Esophagus muscularis mucosa (tissue), 4 donors: ENCODE results near the gene USP35. TPM values are rescaled to one million over a fixed set of nuclear protein-coding genes. Genes with fewer than 3 reads are reported as not detected.

Source experiments
- DNase-seq: peaks from one replicate; pipeline ENCODE4 v3.0.0-alpha.2; 2017; ENCODE audit errors: extremely low spot score
- H3K27ac ChIP-seq, 4 donors: fragments of 200-600 bp; sonication (generic); replicated peaks in 1 of 4; 1 replicate in 3 of 4; 2 replicates in 1 of 4; pipeline ENCODE4 v1.5.1; 2016 to 2019; ENCODE audit warnings: mild to moderate bottlenecking in 1 of 4
- H3K27me3 ChIP-seq, 4 donors: fragments of 200-600 bp; sonication (generic); one replicate each; pipeline versions ENCODE4 v1.5.1 to v1.6.0; 2016 to 2019
- H3K36me3 ChIP-seq, 4 donors: fragments of 200-600 bp; sonication (generic); one replicate each; pipeline ENCODE4 v1.5.1; 2016 to 2019
- H3K4me1 ChIP-seq, 4 donors: fragments of 200-600 bp; sonication (generic); one replicate each; pipeline ENCODE4 v1.5.1; 2016 to 2019
- H3K4me3 ChIP-seq, 4 donors: fragments of 200-600 bp; sonication (generic); 1 replicate in 2 of 4; 2 replicates in 2 of 4; pipeline ENCODE4 v1.5.1; 2016 to 2019; ENCODE audit warnings: mild to moderate bottlenecking in 4 of 4, moderate library complexity in 1 of 4
- H3K9me3 ChIP-seq, 4 donors: fragments of 200-600 bp; sonication (generic); 1 replicate in 3 of 4; 2 replicates in 1 of 4; pipeline ENCODE4 v1.5.1; 2016 to 2019
- CTCF ChIP-seq, 3 experiments: fragments of 200-600 bp in 2 of 3; fragments of 450-650 bp in 1 of 3; sonication (generic) in 2 of 3; IDR thresholded peaks; one replicate each; pipeline ENCODE4 v1.5.1; 2017 to 2019; ENCODE audit warnings: antibody characterized with exemption in 3 of 3, mild to moderate bottlenecking in 2 of 3, moderate library complexity in 1 of 3
- EP300 ChIP-seq: sonication (generic); formaldehyde crosslinking; IDR thresholded peaks from one replicate; pipeline ENCODE4 v1.6.1; 2017; ENCODE audit warnings: antibody characterized with exemption
- POLR2A ChIP-seq: fragments of 450-650 bp; IDR thresholded peaks from one replicate; pipeline ENCODE4 v1.6.1; 2017; ENCODE audit warnings: antibody characterized with exemption, moderate library complexity, mild to moderate bottlenecking, low read depth
- POLR2AphosphoS5 ChIP-seq, 2 donors: sonication (generic); formaldehyde crosslinking; IDR thresholded peaks; one replicate each; pipeline ENCODE4 v1.6.1; 2017; ENCODE audit warnings: antibody characterized with exemption in 2 of 2
- WGBS: methylation state at CpG from one replicate; pipeline ENCODE4 v1.1.5; 2018; 5-methylcytosine and 5-hydroxymethylcytosine counted together
- intact Hi-C: fragments of 100-400 bp; cut with DNase I; formaldehyde crosslinking; loops from one replicate; pipeline ENCODE4 v1.15.1; 2023
- total RNA-seq, 4 donors: library from RNA; depleted of rRNA; stranded (reverse); fragments of >200 nt; gene quantifications; one replicate each; pipeline versions ENCODE4 v1.1.0 to v1.2.1, GENCODE V29; 2016

Gene USP35
- total RNA-seq, 4 donors from 2014 or later: 5.8 to 15.4 (median 11.3) TPM

GRCh38 chr11:78234006-78234405 lies 45.3 kb downstream of the USP35 start:
- Histone ChIP-seq H3K27ac (no peak overlapping the region), H3K4me1 (peaks cover 14 to 41% (median 32%) of the 10 kb centered on the region in 4 donors), H3K27me3 (no peaks in the 10 kb centered on the region), H3K9me3 (no peaks in the 10 kb centered on the region), H3K4me3 (no peak overlapping the region), H3K36me3 (no peaks in the 10 kb centered on the region)
- no peak for TF ChIP-seq POLR2AphosphoS5 (IDR thresholded peaks at IDR 0.05)
- TF ChIP-seq CTCF (IDR thresholded peaks at IDR 0.05): no peak
- no peak for TF ChIP-seq POLR2A
- TF ChIP-seq EP300: no peak
- WGBS: 79% methylated on average over 5 of the region's 5 CpGs
- intact Hi-C loops: no loop called here
- peak; percentile 17 for DNase-seq

- Histone ChIP-seq H3K9me3 (peaks cover 0 to 4% (median 0%) of the 10 kb centered on the region in 4 donors), H3K27me3 (no peaks in the 10 kb centered on the region), H3K4me1 (peaks cover 3 to 11% (median 7%) of the 10 kb centered on the region in 4 donors), H3K4me3 (no peak overlapping the region), H3K27ac (no peak overlapping the region), H3K36me3 (peaks cover 0 to 4% (median 0%) of the 10 kb centered on the region in 4 donors)
- no peak for DNase-seq
- intact Hi-C loops: no loop called here
- TF ChIP-seq POLR2A: no peak
- no peak for TF ChIP-seq POLR2AphosphoS5 (IDR thresholded peaks at IDR 0.05)
- TF ChIP-seq CTCF (IDR thresholded peaks at IDR 0.05): no peak
- TF ChIP-seq EP300: no peak
These were observed 48.8 kb downstream of the USP35 start for GRCh38 chr11:78237293-78238046.

GRCh38 chr11:78239781-78240180 lies 51.1 kb downstream of the USP35 start:
- no peak overlapping the region for H3K4me3 ChIP-seq
- H3K27ac ChIP-seq: no peak overlapping the region
- intact Hi-C loops: no loop called here
- TF ChIP-seq EP300: no peak
- H3K4me1 ChIP-seq: no peaks in the 10 kb centered on the region
- peak; percentile 42 for DNase-seq
- peaks cover 0 to 4% (median 0%) of the 10 kb centered on the region in 4 donors for H3K9me3 ChIP-seq
- H3K36me3 ChIP-seq: peaks cover 0 to 4% (median 0%) of the 10 kb centered on the region in 4 donors
- WGBS: 78% methylated on average over 1 of the region's 1 CpG
- no peaks in the 10 kb centered on the region for H3K27me3 ChIP-seq

GRCh38 chr11:78241475-78241874 lies 52.8 kb downstream of the USP35 start:
- no peak overlapping the region for H3K4me3 ChIP-seq
- peaks cover 0 to 4% (median 0%) of the 10 kb centered on the region in 4 donors for H3K9me3 ChIP-seq
- no peak for TF ChIP-seq EP300
- H3K27ac ChIP-seq: no peak overlapping the region
- peaks cover 0 to 7% (median 0%) of the 10 kb centered on the region in 4 donors for H3K36me3 ChIP-seq
- H3K27me3 ChIP-seq: no peaks in the 10 kb centered on the region
- intact Hi-C loops: no loop called here
- no peak for DNase-seq
- H3K4me1 ChIP-seq: no peaks in the 10 kb centered on the region

GRCh38 chr11:78244080-78244479 lies 55.4 kb downstream of the USP35 start:
- Histone ChIP-seq H3K27ac (no peak overlapping the region), H3K4me3 (no peak overlapping the region), H3K9me3 (peaks cover 0 to 4% (median 0%) of the 10 kb centered on the region in 4 donors), H3K4me1 (no peaks in the 10 kb centered on the region), H3K27me3 (no peaks in the 10 kb centered on the region), H3K36me3 (peaks cover 4 to 26% (median 12%) of the 10 kb centered on the region in 4 donors)
- WGBS: 79% methylated on average over 2 of the region's 2 CpGs
- TF ChIP-seq POLR2A (no peak), POLR2AphosphoS5 (IDR thresholded peaks at IDR 0.05) (no peak), CTCF (IDR thresholded peaks at IDR 0.05) (no peak), EP300 (no peak)
- peak; percentile 29 for DNase-seq
- intact Hi-C loops: no loop called here
